DMS 273 (cell line): Measurements from ENCODE around the gene FMN2.
"Not testable (repeated sequence)": the region's sequence is repeated elsewhere in the genome, so short reads cannot be mapped to it uniquely, and the experiment has no call there.

Experiments
- DNase-seq: peaks from one replicate; lab custom pipeline; 2025; ENCODE audit not compliant: unreplicated experiment; lab: John Stamatoyannopoulos, UW

Gene FMN2

DNA sequence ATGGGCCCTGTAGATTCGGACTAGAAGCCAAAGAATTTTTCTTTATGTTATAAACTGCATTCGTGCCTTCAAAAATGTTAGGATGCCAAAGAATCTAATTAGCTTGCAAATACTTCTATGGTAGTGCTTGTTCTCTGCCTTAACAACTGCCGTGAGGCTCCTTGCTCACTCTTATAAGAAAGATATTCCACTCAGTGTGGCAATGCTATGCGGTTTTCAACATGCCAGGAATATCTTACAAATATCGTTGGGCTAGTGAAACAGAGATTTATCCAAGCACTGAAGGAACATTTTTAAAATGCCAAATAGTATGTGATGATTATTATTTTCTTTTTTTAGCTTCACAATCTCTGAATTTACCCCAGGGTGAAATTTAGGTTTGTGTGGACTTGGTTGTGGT lies 322.0 kb downstream of the FMN2 start:
- DNase-seq, result no peak

DNA sequence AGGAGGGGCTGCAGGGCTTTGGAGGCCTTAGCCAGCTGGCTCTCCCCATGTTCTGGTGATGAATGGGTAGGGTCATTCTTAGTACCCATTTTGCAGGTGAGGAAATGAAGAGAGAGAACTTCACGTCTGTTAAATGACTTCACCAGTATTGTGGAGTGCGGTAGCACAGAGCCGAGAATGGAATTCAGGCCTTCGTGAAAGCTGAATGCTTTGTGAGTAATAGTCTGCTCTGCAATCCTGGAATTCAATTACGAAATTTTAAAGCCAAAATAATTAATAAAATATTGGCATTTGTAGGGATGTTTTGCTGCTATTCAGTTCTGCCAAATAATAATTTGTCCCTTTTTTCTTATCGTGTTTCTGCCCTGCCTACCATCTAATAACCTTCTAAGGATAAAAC lies 322.6 kb downstream of the FMN2 start:
- no peak for DNase-seq

DNA sequence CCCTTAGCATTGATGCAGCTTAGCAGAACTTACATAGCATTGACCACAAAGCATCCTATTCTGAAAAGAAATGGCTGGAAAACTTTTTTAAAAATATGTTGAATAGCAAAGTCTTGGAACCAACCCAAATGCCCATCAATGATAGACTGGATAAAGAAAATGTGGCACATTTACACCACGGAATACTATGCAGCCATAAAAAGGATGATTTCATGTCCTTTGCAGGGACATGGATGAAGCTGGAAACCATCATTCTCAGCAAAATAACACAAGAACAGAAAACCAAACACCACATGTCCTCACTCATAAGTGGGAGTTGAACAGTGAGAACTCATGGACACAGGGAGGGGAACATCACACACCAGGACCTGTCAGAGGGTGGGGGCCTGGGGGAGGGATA lies 323.3 kb downstream of the FMN2 start:
- not testable (repeated sequence) for DNase-seq

DNA sequence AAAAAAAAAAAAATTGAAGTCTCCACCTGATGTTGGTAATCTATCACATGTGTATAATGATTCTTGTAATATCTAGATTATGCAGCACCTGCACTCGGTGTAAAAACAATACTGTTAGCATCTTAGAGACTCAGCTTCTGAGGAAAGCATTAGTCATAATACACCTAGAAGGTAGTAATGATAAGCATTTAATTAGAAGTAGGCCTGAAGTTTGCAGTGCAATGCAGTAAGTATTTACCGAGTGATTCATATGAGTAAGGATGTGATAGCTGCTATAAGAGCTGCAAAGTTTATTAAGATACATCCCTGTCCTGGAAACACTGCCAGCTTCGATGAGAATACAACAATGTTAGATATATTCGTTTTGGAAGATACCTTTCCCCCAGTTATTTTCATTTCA lies 323.8 kb downstream of the FMN2 start:
- DNase-seq, result no peak

DNA sequence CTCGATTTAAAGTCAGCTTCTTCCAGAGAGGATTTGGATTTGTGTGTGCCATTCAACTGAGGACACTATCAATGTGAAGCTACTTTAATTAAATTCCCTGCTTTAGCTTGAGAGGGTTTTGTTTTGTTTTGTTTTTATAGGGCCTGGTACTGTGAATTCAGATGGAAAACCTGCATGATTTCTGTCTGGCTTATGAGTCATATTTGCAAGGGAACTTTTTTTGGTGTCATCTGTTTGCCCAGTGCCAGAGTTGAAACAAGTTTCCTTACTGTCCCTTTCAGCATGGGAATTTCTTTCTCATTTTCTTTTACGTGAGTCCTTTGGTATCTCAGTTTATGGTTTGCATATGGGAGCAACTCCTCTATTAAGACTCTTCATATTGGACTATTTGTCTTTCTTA lies 325.6 kb downstream of the FMN2 start:
- DNase-seq, result no peak

DNA sequence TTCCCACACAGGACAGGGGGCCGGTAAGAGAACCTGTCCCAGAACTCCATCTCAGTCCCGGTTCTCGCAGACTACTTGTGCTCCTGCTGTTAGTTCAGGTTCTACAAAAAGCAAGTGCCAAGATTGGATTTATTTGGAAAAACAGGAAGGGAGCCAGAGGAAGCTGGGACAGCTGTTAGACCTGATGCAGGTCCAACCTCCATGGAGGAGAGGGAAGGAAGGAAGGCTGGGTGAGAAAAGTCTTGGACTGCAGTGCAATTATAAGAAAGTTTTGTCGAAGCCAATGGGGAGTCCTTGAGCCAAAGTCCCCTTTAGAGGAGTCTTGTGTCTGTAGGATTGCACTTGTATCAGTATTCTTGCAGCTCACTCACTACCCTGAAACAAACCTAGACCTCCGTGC lies 329.1 kb downstream of the FMN2 start:
- DNase-seq, result no peak

DNA sequence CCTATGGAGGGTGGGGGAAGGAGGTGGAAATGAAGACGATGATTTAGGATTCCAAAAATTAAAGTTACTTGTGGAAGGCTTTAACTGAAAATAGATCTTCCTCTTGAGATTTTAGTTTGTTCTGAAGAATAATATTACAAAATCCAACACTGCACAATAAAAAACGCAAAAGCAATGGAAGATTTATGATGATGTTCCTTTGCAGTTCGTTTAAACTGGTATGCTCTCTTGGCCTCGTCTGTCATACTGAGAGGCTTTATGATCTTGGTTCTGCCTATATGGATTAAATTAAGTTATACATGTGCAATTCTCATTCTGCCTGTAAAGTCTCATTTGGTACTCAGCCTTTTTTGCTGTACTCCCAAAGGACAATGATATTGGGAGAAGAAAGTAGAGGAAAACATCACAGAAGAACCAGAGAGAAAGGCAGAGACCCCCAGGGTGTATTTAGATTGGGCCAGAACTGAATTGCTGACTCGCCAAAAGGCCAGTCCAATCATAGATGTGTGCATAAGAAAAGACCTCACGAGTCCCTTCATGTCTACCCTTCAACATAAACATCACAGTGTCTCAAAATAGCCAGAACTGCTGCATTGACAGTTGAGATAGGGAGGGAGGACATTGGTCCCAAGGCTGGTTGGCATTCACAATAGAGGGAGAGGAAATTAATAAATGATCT lies 331.7 kb downstream of the FMN2 start:
- DNase-seq, result no peak

DNA sequence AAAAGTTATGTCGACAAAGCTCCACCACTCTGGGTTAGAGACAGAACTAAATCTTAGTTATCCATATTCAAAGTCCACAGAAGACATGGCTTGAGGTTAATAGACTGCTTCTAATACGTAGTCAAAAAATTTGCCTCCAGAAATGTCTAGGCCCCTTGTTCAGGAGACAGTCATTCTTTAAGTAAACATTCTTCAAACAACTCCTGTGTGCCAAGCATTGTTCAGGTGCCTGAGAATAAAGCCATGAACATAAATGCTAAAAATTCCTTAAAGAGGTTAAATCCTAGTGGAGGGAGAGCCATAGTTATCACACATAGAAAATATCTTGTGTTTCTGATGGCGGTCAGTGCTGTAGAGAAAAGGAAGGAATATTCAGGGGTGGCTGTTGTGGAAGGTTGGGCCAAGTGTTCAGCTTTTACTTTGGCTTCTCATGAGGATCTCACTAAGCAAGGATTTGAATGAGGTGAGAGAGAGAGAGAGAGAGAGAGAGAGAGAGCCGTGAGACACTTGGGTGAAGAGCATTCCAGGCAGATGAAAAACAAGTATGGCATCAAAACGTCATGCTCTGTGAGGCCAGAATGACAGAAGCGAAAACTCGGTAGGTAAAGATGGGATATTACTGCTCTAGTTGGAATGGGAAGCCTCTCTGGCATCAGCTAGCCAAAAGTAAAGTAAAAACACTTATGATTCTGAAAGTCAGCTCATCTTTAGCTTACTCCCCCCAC lies 333.2 kb downstream of the FMN2 start:
- no peak for DNase-seq

DNA sequence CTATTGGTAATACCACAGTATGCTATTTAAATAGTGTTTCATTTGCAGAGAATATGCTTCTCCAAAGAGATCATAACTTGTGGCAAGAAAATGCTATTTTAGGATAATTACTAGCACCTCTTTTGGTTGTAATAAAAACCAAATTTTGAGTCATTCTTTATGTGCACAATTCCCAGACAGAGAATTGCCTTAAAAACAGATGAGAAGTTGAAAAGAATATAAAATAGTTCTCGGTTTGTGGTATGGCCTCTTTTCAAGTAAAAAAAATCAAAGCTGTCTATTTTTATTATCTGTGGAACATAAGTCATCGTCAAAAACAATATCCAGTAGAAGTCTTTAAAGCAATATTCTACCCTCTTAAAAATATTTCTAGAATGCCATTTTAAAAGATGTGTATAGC lies 334.4 kb downstream of the FMN2 start:
- DNase-seq, result no peak

DNA sequence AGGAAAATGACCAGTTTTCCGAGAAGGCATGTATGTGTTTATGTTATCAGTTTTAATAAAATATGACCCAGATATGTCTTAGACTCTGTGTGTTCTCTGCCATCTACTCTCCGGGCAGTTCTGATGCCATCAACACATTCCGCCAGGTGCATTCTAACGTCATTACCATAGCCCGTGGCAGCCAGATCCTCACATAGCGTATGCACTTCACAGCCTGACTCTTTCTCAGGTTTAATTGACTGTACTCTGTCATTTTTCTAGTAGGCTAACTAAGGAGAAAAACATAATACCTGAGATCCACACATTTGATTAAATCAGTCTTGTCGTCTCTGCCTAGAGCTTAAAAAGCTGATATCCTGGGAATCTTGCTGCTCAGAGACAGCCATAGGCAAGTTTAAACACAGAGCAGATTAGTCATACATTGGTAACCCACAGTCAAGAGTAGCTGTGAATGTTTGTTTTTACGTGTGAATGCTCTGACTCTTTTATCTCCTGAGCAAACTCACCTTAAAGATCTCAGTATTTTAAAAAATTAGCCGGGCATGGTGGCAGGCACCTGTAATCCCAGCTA lies 344.4 kb downstream of the FMN2 start:
- no peak for DNase-seq

DNA sequence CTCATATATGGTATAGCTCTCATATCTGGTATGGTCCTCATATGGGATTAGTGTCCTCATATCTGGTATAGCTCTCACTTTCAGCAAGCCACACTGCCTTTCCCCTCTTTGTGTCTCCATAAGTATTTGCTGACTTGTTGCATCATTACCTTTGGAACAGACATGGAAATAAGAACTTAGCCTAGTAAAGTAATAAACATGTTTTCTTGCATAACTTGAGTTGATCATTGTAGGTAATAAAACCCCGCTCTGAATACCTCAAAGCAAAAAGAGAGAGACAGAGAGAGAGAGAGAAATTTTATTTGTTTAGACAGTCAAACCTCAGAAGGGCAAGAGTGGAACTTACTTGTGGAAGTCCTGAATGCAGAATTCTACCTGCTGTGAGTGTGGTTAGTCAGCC lies 350.0 kb downstream of the FMN2 start:
- no peak for DNase-seq

DNA sequence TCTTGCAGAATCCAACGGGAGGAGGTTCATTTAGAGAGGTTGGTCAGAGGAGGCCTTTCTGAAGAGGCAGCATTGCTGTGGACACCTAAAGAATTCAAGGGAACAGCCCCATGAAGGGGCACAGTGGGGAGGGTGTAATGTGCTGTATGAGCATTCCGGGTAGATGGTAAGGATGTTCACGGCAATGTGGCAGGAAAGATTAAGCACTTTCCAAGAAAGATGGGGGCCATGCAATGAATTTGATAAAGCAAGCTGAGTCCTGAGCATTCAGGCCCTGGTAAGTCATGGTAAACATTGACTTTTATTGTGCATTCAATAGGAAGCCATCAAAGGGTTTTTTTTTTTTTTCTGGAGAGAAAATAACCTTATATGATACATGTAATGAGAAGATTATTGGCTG lies 353.7 kb downstream of the FMN2 start:
- no peak for DNase-seq

DNA sequence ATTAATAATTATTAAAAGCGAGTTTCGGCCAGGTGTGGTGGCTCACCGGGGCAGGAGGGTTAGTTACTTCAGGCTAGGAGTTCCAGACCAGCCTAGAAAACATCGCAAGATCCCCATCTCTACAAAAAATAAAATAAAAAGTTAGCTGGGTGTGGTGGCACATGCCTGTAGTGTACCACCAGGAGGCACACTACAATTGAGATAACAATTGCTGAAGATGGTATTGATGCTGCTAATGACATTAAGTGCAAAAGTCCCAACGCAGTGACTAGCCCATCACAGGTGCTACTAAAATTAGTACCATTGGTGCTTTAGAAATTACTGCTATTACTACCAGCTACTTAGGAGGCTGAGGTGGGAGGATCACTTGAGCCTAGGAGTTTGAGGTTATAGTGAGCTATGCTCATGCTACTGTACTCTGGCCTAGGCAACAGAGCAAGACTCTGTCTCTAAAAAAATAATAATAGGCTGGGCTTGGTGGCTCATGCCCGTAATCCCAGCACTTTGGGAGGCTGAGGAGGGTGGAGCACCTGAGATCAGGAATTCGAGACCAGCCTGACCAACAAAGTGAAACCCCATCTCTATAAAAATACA lies 363.6 kb downstream of the FMN2 start:
- peak; percentile 18 for DNase-seq

DNA sequence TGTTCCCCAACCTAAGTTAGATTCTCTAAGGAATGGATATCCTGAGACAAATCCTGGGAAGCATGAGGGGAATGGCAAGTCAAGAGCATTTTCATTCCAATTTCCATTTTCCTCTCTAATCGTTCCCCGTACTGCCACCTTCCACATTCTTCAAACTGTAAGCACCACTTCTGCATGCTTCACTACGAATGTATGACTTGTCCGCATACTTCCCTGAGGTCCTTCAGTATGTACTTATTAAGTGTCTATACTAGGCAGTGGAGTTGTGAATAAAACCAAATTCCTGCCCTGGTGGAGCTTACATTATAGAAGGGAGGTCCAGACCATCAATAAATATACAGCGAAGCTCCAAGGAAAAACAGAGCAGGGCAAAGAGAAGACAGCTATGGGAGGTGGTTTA lies 365.5 kb downstream of the FMN2 start:
- no peak for DNase-seq

DNA sequence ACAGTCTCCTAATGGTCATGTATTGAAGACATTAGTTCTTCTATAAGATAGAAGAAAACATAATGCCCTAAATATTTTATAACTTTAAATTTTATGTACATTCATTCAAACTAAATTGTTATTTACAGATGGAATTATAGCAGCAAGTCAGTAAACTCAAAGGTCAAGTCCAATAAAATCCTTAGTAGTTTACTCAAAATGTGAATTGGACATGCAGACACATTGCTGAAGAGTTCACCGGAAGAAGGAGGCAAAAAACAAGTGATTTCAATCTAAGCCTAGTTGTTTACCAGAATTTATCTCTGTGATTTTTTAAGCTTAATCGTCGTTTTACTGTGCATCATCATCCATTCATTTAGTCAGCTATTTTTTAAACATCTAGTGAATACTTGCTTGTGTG lies 370.6 kb downstream of the FMN2 start:
- DNase-seq, result no peak

DNA sequence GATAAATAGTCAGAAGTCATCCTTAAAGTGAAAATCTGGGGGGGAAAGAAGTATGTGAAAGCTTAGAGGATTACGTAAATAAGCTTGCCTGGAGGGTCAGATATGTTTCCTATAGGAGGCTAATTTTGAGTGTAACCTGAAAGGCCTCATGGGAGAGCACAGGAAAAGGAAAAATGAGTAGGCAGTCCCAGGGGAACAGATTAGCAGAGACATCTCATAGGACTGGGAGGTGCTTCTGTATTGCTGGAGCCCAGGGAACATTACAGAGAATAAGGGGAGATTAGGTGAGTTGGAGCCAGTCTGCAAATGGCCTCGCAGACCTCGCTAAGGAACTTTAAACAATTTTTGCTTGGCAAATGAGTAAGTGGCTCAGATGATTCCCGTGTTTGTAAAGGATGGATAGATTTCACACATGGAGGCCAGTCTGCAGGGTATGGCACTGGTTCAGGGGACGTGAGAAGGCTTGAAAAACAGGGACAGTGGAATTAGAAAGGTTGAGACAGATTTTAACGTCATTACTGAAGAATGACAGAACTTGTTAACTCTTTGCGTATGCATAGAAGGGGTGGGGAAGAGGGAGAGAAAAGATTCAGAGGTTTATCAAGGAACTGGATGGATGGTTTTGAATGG lies 371.2 kb downstream of the FMN2 start:
- DNase-seq, result no peak

DNA sequence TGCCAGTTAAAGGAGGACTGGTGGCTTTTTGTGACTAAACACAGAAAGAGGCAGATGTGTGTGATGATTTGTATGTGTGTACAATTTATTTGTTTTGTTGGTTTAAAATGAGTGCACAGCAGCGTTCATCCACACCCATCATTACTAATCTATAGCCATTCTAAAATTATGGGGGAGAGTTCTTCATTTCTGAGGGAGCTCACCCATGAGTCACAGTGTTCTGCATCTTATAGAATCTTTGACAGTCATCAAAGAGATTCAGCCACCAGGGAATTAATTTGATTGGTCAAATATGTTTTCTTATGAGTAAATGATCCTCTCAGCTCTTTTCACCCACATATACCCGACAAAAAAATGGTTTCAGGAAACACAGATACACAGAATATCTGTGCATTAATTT lies 372.4 kb downstream of the FMN2 start:
- no peak for DNase-seq

DNA sequence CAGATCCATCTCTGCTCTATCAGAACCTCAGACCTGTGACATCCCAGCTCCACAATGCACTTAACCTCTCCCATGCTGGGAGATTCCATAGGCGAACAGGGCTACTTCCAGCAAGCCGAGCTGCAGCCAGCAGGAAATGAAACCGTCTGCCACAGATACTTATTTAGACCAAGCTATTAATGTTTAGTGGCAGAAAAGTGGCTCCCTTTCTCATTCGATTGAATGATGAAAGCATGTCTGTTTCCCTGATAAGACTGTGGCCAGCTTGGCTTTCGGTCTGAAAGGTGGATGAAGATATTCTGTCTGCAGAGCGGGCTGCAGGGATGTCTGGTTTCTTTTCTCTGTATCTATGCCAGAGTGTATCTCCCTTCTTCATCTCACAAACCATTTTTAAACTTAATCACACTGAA lies 373.9 kb downstream of the FMN2 start:
- no peak for DNase-seq

DNA sequence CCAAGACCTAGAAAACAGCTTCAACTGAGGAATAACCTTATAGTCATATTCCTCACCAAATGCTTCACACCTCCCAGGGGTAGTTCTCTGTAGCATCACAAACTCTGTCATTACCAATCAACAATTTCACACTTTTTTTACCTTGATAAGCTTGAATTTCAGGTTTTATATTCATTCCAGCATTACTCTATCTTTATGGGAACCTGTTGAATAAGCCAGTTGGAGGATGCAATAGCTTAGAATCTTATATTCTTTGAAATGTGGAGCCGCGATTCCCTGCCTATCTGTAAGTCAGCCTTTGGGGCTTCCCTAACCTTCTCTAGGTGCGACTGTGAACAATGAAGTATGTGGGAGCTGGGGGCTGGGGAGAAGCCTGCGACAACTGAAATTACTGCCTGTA lies 374.8 kb downstream of the FMN2 start:
- DNase-seq, result no peak

DNA sequence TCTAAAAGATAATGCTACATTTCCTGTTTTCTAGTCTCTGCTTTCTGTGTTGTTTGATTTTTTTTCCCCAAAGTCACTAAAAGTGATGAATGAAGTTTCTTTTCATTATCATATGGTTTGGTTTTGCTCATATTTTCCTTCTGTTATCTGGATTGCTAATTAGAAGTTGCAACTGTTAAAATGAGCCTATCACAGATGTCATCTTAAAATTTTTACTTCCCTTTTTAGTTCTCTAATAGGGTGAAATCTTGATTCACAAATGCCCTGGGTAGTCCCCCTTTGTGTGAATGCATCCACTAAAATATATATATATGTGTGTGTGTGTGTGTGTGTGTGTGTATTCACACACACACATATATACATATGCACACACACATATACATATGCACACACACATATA lies 376.2 kb downstream of the FMN2 start:
- DNase-seq, result no peak

DNA sequence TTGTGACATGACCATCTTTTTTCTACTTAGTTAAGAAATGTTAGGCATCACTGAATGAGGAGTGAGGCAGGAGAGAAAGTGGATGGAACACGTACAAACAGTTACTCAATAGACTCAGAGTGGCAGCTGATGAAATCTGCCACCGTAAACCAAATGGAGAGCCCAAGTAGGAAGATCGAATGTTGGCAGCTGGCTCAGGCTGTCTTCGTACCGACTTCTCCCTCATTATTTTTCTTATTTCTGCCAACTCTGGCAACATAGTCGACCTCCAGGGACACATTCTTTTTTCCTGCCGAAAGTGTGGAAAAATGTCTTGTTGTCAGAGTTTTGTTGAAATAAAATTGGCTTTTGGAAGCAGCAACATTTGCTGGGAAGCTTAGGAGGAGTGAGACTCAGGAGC lies 377.0 kb downstream of the FMN2 start:
- no peak for DNase-seq

DNA sequence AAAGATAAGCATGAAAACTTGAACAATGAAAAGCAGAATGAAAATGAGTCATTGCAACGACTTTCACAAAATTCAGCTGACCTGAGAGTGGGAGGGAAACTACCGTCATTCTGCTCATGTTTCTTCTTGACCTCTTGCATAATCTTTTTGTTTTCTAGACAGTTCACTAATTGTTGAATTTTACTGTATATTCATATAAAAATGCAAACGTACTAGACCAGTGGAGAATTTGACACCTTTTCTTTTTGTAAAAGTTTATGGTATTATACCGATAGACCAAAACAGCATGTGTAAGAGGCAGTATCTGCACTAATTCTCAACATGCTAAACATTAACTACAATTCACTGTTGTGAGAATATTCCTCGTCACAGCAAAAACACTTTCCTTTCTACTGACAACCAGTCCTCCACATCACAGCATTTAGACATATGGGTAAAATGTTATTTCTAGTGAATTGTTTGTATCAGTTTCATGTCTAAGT lies 382.5 kb downstream of the FMN2 start:
- no peak for DNase-seq
